HG03095 (cell line): Measurements from ENCODE around the gene ZNF324.
"Not testable (repeated sequence)": the region's sequence is repeated elsewhere in the genome, so short reads cannot be mapped to it uniquely, and the experiment has no call there.

Experiments
- ATAC-seq: cut with Tn5 transposase; IDR thresholded peaks from one replicate; pipeline ENCODE4 v1.9.1; 2021; ENCODE audit warnings: moderate library complexity; ENCODE audit not compliant: unreplicated experiment

The ZNF324 gene

GRCh38 chr19:58466760-58467589 lies at the start of gene ZNF324:
ZNF324 (plus strand) TSS chr19:58467080; CDS start chr19:58469186, 2,106 bp downstream.
- ATAC-seq: peak; percentile 76

DNA sequence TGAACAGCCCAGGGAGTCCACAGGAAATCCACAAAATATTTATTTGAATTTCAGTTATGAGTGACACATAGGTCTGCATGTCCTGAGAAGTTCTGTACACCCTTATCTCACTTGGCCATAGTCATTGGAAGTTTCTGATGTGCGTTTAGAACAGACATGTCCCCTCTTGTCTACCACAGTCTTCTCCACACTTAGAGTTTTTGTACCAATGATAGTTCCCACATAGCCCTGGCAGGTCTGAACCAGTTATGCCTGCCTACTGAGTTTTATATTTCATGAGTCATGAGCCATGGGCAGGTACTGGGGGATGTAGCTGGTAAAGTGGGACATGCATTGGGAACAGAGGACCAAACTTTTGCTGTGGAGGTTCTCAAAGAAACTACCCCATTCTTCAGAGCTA lies 38.3 kb upstream of the ZNF324 start:
- ATAC-seq: no peak

GRCh38 chr19:58429745-58430144 lies 37.1 kb upstream of the ZNF324 start:
- no peak for ATAC-seq

DNA sequence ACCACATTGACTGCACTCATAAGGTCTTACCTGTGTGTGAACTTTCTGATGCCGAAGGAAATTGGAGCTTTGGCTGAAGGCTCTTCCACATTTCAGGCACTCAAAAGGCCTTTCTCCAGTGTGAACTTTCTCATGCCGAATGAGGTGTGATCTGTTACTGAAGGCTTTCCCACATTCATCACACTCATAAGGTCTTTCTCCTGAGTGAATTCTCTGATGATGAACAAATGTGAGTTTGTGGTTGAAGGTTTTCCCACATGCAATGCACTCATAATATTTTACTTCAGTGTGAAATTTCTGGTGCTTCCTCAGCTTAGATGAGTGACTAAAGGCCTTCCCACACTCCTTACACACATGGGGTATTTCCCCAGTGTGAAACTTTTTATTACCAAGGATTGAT lies 32.7 kb upstream of the ZNF324 start:
- no peak for ATAC-seq

DNA sequence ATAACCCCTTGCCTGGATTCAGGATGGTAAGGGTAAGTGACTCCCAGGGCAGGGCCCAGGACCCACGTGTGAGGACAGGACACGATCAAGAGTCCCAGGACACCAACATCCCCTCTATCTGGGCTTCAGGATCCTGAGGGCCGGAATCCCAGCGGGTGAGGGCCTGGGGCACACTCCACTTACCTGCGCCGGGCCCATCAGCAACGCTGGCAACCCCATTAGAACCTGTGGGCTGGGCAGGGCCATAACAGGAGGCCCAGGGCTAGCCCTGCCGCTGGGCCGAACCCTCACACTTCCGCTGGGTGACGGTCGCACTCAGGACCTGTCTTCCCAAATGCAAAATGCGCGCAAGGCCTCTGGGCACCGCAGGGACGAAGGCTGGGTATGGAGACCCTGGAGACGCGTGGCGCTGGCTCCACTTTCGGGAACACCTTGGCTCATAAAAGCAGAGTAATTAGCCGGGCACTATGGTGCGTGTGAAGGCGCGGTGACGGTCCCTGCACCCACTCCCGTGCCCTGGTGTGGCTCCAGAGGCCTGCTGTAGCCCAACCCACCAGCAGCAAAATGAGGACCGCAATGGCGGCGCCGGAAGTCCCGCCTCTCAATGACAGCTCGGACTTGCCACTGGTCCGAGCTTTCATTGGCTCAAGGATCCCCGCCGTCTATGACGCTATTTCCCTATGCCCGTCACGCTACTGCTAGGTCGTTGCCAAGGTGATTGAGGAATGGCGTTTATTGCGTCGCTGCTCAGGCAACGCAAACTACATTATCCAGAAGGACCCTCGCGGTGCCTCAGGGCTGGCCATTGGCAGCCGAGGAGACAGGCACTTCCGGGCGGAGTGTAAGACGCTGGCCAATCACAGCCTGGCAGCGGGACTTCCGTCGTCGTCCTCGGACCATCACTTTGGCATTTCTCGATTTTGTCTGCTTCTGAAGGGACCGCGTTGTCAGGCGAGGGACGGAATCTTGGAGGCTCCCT lies 27.0 kb upstream of the ZNF324 start, which contains the start of gene ZNF132:
Gene ZNF132, minus strand, starts transcription at position 578 of the 979 bp plus-strand sequence. Its CDS starts 332 bp downstream, at position 246.
- peak; percentile 95 for ATAC-seq

DNA sequence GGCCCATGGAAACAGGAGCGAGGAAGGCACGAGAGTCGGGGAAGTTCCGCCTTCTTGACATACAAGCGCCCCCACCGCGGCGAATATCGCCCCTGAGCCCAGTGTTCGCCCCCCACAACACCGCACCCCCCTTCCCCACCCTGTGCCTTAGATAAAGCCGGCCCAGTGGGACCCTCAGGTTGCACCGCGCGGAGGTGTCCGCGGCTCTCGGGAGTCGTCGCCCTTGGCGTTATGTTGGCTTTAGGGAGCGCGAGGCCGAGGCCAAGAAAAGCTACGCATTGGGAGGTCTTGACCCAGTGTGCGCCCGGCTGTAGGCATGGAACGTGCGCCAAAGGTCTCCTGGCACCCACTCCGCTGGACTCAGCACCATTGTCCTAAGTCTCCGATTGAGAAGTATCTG lies 26.3 kb upstream of the ZNF324 start:
- no peak for ATAC-seq

- not testable (repeated sequence) for ATAC-seq
Observed at GRCh38 chr19:58442986-58443385, 23.9 kb upstream of the ZNF324 start.

DNA sequence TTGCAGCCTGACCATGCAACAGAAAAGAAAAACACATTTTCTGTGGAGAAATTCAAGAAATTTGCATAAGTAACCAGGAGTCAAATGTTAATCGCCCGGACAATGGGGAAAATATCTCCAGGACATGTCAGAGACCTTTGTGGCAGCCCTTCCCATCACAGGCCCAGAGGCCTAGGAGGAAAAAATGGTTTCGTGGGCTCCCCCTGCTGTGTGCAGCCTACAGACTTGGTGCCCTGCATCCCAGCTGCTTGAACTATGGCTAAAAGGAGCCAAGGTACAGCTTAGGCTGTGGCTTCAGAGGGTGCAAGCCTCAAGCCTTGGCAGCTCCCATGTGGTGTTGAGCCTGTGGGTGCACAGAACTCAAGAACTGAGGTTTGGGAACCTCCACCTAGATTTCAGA lies 18.0 kb upstream of the ZNF324 start:
- ATAC-seq: not testable (repeated sequence)

DNA sequence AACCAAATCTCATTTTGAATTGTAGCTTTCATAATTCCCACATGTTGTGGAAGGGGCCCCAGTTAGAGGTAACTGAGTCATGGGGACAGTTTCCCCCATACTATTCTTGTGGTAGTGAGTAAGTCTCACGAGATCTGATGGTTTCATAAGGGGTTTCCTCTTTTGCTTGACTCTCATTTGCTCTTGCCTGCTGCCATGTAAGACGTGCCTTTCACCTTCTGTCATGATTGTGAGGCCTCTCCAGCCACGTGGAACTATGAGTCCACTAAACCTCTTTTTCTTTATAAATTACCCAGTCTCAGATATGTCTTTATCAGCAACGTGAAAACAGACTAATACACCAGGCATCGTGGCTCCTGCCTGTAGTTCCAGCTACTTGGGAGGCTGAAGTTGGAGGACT lies 16.9 kb upstream of the ZNF324 start:
- ATAC-seq: not testable (repeated sequence)

GRCh38 chr19:58450856-58451357 lies 16.0 kb upstream of the ZNF324 start:
- no peak for ATAC-seq

GRCh38 chr19:58451358-58452101 lies 15.3 kb upstream of the ZNF324 start, which contains the start of gene ZNF324B:
ZNF324B (plus strand) TSS chr19:58451622; CDS start chr19:58453702, 2,080 bp downstream.
- ATAC-seq: peak; percentile 87

GRCh38 chr19:58453743-58454142 lies 13.1 kb upstream of the ZNF324 start:
- no peak for ATAC-seq

- ATAC-seq: no peak
Observed at GRCh38 chr19:58455306-58455705, 11.6 kb upstream of the ZNF324 start.

GRCh38 chr19:58456111-58456510 lies 10.8 kb upstream of the ZNF324 start:
- ATAC-seq: no peak

GRCh38 chr19:58460039-58460438 lies 6.8 kb upstream of the ZNF324 start:
- no peak for ATAC-seq

DNA sequence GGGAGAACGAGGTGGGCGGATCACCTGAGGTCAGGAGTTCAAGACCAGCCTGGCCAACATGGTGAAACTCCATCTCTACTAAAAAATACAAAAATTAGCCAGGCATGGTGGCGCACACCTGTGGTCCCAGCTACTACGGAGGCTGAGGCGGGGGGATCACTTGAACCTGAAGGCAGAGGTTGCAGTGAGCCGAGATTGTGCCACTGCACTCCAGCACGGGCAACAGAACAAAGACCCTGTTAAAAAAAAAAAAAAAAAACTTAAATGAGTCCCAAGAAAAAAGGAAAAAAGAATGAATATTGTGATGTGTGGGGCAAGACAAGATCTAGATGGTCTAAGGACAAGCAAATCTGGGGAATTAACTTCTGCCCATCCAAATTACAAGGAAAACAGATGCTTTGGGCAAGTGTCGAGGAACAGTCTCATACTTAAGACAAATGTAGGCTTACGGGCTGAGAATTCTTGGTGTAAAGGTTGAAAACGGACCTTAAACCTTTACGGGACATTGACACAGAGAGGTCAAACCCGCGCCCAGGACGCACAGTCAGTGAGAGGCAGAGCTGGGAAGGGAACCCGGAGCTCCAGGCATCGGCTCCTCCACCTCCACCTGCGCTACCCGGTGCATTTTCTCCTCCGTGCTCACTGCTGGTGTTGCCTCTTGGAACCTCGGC lies 656 bp upstream of the ZNF324 start:
- ATAC-seq: no peak

DNA sequence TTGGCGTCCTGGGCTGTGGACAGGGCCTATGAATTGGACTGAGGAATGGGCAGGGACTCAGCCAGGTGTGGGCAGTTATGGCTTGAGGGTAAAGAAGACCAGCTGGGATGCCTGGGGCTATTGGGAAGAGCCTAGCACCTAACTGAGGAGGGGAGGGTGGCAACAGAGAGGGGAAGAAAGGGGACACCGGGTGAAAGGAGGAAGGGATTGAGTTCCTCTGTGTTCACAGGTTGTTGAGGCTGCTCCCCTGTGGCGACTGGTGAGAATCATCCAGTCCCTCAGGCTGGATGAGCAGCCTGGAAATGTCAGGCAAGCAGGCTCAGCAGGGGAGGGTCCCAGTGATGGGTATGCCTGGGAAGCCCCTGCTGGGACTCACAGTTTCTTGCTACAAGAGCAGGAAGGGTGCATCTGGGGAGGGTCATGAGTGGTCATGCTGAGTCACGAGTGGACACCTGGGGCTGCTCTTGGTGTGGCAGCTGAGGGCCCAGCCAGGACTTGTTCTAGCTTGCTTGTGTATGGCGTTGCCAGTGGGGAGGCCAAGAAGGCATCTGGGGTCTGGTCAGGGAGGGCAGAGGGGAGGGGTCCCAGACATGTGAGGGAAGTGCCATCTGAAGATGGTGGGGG lies 1.4 kb downstream of the ZNF324 start:
- no peak for ATAC-seq

DNA sequence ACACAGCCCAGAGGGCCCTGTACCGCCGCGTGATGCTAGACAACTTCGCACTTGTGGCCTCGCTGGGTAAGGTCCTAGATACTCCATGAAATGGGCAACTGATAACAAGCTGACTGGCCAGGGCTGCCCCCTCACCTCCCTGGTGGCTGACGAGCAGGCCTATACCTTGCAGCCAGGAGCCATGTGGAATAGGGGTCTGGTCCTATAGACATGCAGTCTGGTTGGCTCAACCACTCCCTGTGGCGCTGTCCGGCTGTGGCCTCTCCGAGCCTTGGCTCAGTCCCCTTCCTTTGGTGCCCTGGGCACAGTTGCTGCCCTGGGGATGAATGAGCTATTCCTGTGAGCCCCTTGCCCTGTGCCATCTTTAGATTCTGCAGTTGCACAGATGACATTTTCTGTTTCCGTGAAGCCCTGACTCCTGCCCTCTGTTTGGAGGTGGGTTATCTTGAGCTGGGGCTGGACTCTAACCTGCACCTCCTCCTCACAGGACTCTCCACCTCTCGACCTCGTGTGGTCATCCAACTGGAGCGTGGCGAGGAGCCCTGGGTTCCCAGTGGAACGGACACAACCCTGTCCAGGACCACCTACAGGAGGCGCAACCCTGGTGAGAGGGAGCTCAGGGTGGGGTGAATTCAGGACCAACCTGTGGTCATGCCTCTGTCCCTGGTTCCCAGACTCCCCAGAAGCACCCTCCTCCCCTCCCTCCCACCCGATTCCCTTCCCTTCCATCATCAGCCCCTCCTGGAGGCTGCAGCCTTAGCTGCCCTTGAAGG lies 2.5 kb downstream of the ZNF324 start:
- no peak for ATAC-seq
